Astrocyte (in vitro differentiated cells and primary cell): ENCODE results near the gene TAF5L.

Experiments
- EZH2 ChIP-seq: IDR thresholded peaks from 2 replicates; pipeline ENCODE4 v1.6.1; 2012; ENCODE audit warnings: mild to moderate bottlenecking, low read length, inconsistent platforms; ENCODE audit not compliant: insufficient read depth
- TF ChIP-seq, protein P1 (sequence below): IDR thresholded peaks from 2 replicates; pipeline ENCODE4 v1.5.1; 2011; ENCODE audit warnings: low read depth, mild to moderate bottlenecking, inconsistent platforms, low read length, moderate library complexity; ENCODE audit not compliant: insufficient read depth

- TF ChIP-seq, protein P1, sequence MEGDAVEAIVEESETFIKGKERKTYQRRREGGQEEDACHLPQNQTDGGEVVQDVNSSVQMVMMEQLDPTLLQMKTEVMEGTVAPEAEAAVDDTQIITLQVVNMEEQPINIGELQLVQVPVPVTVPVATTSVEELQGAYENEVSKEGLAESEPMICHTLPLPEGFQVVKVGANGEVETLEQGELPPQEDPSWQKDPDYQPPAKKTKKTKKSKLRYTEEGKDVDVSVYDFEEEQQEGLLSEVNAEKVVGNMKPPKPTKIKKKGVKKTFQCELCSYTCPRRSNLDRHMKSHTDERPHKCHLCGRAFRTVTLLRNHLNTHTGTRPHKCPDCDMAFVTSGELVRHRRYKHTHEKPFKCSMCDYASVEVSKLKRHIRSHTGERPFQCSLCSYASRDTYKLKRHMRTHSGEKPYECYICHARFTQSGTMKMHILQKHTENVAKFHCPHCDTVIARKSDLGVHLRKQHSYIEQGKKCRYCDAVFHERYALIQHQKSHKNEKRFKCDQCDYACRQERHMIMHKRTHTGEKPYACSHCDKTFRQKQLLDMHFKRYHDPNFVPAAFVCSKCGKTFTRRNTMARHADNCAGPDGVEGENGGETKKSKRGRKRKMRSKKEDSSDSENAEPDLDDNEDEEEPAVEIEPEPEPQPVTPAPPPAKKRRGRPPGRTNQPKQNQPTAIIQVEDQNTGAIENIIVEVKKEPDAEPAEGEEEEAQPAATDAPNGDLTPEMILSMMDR = no peak
- no peak for TF ChIP-seq EZH2
These were observed 12.0 kb downstream of the TAF5L start for GRCh38 chr1:229613938-229614337.
